Measurements from ENCODE around the gene JARID2. TPM values are rescaled to one million over a fixed set of nuclear protein-coding genes. Genes with fewer than 3 reads are reported as not detected.

JARID2 gene
- total RNA-seq, 1 experiment from 2014 or later, result 180 TPM

DNA sequence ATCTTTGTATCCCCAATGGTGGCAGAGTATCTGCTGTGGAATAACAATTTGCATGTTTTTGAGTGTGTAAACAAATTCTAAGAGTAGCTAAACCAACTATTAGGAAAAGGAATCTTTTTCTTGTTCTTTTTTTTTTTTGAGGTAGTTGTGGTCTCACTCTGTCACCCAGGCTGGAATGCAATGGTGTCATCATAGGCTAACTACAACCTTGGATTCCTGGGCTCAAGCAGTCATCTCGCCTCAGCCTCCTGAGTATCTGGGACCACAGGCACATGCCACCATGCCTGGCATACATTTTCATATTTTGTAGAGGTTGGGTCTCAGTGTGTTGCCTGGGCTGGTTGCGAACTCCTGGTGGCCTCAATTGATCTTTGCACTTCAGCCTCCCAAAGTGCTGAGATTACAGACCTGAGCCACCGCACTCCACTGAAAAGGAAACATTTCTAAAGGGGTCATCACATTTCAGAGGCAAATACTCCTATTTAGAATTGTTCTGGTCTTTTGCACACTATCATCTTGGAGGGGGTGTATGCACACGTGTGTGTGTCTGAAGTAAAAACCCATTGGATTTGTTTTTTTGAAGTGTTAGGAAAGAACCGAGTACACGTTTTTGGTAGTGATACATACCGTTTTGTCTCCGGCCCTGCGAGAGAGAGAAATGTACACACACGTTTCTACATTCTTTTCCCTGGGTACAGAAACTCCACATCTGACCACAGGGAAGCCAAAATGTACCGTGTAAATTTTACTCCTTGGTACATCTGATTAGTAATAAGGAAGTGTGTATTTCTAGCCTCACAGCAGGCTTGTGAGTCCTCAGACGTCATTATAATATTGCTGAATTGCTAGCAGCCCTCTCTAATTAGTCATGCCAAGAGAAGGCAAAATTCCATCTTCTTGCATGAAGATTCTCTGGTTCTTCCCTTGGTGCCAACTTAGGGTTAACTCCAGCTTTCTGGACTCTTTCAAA lies 183.6 kb downstream of the JARID2 start (continued):
- no peak for TF ChIP-seq FOXK1 (CRISPR knock-in tag; IDR thresholded peaks at IDR 0.05)
- TF ChIP-seq, protein P1, sequence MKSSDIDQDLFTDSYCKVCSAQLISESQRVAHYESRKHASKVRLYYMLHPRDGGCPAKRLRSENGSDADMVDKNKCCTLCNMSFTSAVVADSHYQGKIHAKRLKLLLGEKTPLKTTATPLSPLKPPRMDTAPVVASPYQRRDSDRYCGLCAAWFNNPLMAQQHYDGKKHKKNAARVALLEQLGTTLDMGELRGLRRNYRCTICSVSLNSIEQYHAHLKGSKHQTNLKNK (CRISPR knock-in tag; IDR thresholded peaks at IDR 0.05), result no peak
- no peak for TF ChIP-seq ZNF219 (CRISPR knock-in tag; IDR thresholded peaks at IDR 0.05; ENCODE audit: borderline replicate concordance)
- TF ChIP-seq, protein P2, sequence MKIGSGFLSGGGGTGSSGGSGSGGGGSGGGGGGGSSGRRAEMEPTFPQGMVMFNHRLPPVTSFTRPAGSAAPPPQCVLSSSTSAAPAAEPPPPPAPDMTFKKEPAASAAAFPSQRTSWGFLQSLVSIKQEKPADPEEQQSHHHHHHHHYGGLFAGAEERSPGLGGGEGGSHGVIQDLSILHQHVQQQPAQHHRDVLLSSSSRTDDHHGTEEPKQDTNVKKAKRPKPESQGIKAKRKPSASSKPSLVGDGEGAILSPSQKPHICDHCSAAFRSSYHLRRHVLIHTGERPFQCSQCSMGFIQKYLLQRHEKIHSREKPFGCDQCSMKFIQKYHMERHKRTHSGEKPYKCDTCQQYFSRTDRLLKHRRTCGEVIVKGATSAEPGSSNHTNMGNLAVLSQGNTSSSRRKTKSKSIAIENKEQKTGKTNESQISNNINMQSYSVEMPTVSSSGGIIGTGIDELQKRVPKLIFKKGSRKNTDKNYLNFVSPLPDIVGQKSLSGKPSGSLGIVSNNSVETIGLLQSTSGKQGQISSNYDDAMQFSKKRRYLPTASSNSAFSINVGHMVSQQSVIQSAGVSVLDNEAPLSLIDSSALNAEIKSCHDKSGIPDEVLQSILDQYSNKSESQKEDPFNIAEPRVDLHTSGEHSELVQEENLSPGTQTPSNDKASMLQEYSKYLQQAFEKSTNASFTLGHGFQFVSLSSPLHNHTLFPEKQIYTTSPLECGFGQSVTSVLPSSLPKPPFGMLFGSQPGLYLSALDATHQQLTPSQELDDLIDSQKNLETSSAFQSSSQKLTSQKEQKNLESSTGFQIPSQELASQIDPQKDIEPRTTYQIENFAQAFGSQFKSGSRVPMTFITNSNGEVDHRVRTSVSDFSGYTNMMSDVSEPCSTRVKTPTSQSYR (CRISPR knock-in tag; IDR thresholded peaks at IDR 0.05), result no peak

DNA sequence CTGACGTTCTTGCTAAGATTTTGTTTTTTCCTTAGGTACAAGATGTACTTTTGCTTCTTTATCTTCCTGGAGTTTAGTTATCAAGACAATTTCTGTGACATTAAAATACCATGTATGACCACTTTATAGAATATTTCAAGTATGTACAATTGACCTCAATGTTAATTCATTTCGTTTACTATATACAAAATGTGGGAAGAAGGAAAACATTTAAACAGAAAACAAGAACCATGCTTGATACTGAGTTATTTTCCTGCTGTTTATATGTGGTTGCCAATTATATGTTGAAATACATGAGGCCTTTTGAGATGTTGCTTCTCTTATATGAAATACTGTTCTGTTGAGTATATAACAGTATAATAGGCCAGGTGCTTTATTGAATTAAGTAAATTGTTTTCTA lies 184.3 kb downstream of the JARID2 start:
- H3K27me3 Mint-ChIP-seq (ENCODE audit: low read depth), result no peaks in the 10 kb centered on the region
- no peaks in the 10 kb centered on the region for H3K36me3 Mint-ChIP-seq
- H3K27ac Mint-ChIP-seq, result no peak overlapping the region; the same call in 1 of the 2 replicates
- H3K4me1 Mint-ChIP-seq, result peaks cover 99% of the 10 kb centered on the region
- ChIA-PET POLR2A (no interaction called here), CTCF (no interaction called here)
- TF ChIP-seq, protein P3, sequence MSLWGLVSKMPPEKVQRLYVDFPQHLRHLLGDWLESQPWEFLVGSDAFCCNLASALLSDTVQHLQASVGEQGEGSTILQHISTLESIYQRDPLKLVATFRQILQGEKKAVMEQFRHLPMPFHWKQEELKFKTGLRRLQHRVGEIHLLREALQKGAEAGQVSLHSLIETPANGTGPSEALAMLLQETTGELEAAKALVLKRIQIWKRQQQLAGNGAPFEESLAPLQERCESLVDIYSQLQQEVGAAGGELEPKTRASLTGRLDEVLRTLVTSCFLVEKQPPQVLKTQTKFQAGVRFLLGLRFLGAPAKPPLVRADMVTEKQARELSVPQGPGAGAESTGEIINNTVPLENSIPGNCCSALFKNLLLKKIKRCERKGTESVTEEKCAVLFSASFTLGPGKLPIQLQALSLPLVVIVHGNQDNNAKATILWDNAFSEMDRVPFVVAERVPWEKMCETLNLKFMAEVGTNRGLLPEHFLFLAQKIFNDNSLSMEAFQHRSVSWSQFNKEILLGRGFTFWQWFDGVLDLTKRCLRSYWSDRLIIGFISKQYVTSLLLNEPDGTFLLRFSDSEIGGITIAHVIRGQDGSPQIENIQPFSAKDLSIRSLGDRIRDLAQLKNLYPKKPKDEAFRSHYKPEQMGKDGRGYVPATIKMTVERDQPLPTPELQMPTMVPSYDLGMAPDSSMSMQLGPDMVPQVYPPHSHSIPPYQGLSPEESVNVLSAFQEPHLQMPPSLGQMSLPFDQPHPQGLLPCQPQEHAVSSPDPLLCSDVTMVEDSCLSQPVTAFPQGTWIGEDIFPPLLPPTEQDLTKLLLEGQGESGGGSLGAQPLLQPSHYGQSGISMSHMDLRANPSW (CRISPR knock-in tag; conservative IDR thresholded peaks at IDR 0.05; ENCODE audit: low read depth), result no peak
- TF ChIP-seq GRHL2 (CRISPR knock-in tag; IDR thresholded peaks at IDR 0.05; ENCODE audit: insufficient replicate concordance, severe bottlenecking) (no peak), TEAD4 (CRISPR knock-in tag; IDR thresholded peaks at IDR 0.05) (no peak), ZNF317 (CRISPR knock-in tag; IDR thresholded peaks at IDR 0.05; ENCODE audit: borderline replicate concordance, low read depth) (no peak)
- TF ChIP-seq, protein P4, sequence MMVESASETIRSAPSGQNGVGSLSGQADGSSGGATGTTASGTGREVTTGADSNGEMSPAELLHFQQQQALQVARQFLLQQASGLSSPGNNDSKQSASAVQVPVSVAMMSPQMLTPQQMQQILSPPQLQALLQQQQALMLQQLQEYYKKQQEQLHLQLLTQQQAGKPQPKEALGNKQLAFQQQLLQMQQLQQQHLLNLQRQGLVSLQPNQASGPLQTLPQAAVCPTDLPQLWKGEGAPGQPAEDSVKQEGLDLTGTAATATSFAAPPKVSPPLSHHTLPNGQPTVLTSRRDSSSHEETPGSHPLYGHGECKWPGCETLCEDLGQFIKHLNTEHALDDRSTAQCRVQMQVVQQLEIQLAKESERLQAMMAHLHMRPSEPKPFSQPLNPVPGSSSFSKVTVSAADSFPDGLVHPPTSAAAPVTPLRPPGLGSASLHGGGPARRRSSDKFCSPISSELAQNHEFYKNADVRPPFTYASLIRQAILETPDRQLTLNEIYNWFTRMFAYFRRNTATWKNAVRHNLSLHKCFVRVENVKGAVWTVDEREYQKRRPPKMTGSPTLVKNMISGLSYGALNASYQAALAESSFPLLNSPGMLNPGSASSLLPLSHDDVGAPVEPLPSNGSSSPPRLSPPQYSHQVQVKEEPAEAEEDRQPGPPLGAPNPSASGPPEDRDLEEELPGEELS (CRISPR knock-in tag; IDR thresholded peaks at IDR 0.05), result no peak
- TF ChIP-seq, protein P5, sequence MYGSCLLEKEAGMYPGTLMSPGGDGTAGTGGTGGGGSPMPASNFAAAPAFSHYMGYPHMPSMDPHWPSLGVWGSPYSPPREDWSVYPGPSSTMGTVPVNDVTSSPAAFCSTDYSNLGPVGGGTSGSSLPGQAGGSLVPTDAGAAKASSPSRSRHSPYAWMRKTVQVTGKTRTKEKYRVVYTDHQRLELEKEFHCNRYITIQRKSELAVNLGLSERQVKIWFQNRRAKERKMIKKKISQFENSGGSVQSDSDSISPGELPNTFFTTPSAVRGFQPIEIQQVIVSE (CRISPR knock-in tag; IDR thresholded peaks at IDR 0.05; ENCODE audit: borderline replicate concordance), result no peak
- no peaks in the 10 kb centered on the region for H3K9me3 Mint-ChIP-seq
- H3K4me3 Mint-ChIP-seq, result no peak overlapping the region
- DNase-seq (ENCODE audit: low spot score) (no peak), ATAC-seq (no peak)

DNA sequence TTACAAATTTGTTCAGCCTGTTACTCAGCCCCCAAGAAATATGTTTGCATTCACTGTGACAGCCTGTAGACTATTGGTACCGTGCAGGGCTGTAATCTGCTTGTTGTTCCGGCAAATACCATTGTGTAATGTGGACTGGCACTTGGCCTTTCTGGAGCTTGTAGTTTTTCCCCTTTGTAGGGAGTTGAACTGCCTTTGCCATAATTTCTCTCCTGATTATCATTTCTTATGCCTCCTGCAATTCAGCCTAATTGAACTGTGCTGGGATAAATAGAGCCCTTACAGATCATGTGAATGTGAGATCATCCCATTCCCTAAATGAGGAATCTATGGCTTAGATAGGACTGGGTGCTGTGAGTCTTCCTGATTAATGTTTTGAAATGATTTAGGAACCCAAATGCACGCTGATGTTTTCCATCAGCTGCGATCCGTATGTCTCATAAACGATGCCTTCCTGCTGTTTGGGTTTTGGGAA lies 185.1 kb downstream of the JARID2 start:
- no peak for DNase-seq (ENCODE audit: low spot score)
- Mint-ChIP-seq H3K4me3 (no peak overlapping the region), H3K36me3 (no peaks in the 10 kb centered on the region), H3K9me3 (no peaks in the 10 kb centered on the region), H3K4me1 (peaks cover 95% of the 10 kb centered on the region), H3K27me3 (ENCODE audit: low read depth) (no peaks in the 10 kb centered on the region), H3K27ac (peak overlapping the region; percentile 55)
- CTCF ChIA-PET, result interaction anchor here (1.0 kb wide), 1 partner anchor 9 kb away, joined by 3 read pairs; no protein-coding TSS in a partner anchor
- POLR2A ChIA-PET, result no interaction called here
- ATAC-seq, result no peak
- TF ChIP-seq, protein P6, sequence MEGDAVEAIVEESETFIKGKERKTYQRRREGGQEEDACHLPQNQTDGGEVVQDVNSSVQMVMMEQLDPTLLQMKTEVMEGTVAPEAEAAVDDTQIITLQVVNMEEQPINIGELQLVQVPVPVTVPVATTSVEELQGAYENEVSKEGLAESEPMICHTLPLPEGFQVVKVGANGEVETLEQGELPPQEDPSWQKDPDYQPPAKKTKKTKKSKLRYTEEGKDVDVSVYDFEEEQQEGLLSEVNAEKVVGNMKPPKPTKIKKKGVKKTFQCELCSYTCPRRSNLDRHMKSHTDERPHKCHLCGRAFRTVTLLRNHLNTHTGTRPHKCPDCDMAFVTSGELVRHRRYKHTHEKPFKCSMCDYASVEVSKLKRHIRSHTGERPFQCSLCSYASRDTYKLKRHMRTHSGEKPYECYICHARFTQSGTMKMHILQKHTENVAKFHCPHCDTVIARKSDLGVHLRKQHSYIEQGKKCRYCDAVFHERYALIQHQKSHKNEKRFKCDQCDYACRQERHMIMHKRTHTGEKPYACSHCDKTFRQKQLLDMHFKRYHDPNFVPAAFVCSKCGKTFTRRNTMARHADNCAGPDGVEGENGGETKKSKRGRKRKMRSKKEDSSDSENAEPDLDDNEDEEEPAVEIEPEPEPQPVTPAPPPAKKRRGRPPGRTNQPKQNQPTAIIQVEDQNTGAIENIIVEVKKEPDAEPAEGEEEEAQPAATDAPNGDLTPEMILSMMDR (IDR thresholded peaks at IDR 0.05), result no peak
- TF ChIP-seq, protein P7, sequence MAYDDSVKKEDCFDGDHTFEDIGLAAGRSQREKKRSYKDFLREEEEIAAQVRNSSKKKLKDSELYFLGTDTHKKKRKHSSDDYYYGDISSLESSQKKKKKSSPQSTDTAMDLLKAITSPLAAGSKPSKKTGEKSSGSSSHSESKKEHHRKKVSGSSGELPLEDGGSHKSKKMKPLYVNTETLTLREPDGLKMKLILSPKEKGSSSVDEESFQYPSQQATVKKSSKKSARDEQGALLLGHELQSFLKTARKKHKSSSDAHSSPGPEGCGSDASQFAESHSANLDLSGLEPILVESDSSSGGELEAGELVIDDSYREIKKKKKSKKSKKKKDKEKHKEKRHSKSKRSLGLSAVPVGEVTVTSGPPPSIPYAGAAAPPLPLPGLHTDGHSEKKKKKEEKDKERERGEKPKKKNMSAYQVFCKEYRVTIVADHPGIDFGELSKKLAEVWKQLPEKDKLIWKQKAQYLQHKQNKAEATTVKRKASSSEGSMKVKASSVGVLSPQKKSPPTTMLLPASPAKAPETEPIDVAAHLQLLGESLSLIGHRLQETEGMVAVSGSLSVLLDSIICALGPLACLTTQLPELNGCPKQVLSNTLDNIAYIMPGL (CRISPR knock-in tag; IDR thresholded peaks at IDR 0.05), result no peak
- TF ChIP-seq, protein P3 (CRISPR knock-in tag; conservative IDR thresholded peaks at IDR 0.05; ENCODE audit: low read depth), result no peak

All from WTC11 (cell line).